Gastrocnemius medialis (tissue), 4 donors: ENCODE data around the gene NKX6-1. TPM values are rescaled to one million over a fixed set of nuclear protein-coding genes. Genes with fewer than 3 reads are reported as not detected.

Experiments used
- ATAC-seq, 2 donors: fragments of 150-250 bp; one replicate each; pipeline ENCODE4 v1.9.1; 2016
- DNase-seq, 2 donors: peaks; one replicate each; pipeline ENCODE4 v3.0.0-alpha.2; 2019
- H3K27ac ChIP-seq, 4 donors: fragments of 200-600 bp; sonication (generic); 1 replicate in 1 of 4; 2 replicates in 3 of 4; pipeline ENCODE4 v1.5.1; 2016 to 2018; ENCODE audit warnings: mild to moderate bottlenecking in 2 of 4, moderate library complexity in 1 of 4
- H3K27me3 ChIP-seq, 3 donors: fragments of 200-600 bp; sonication (generic) in 2 of 3; 1 replicate in 1 of 3; 2 replicates in 2 of 3; pipeline versions ENCODE4 v1.5.1 to v1.6.0; 2016 to 2019; ENCODE audit warnings: mild to moderate bottlenecking in 1 of 3, moderate library complexity in 1 of 3
- H3K36me3 ChIP-seq, 2 donors: fragments of 200-600 bp; sonication (generic) in 1 of 2; one replicate each; pipeline ENCODE4 v1.5.1; 2017 to 2018
- H3K4me1 ChIP-seq, 2 donors: fragments of 200-600 bp; sonication (generic) in 1 of 2; one replicate each; pipeline ENCODE4 v1.5.1; 2016 to 2017; ENCODE audit warnings: mild to moderate bottlenecking in 2 of 2
- H3K4me3 ChIP-seq, 4 donors: fragments of 200-600 bp; sonication (generic) in 3 of 4; 1 replicate in 1 of 4; 2 replicates in 3 of 4; pipeline ENCODE4 v1.5.1; 2016 to 2019; ENCODE audit warnings: mild to moderate bottlenecking in 2 of 4
- H3K9me3 ChIP-seq, 3 donors: fragments of 200-600 bp; sonication (generic) in 2 of 3; 1 replicate in 1 of 3; 2 replicates in 2 of 3; pipeline ENCODE4 v1.5.1; 2016 to 2019
- CTCF ChIP-seq, 5 experiments: fragments of 450-650 bp in 3 of 5; fragments of 200-600 bp in 2 of 5; sonication (generic) in 2 of 5; IDR thresholded peaks in 4 of 5; conservative IDR thresholded peaks in 1 of 5; 1 replicate in 4 of 5; 2 replicates in 1 of 5; pipeline ENCODE4 v1.5.1; 2016 to 2019; ENCODE audit warnings: antibody characterized with exemption in 5 of 5, mild to moderate bottlenecking in 3 of 5, moderate library complexity in 3 of 5
- POLR2A ChIP-seq, 2 donors: fragments of 450-650 bp; IDR thresholded peaks; one replicate each; pipeline ENCODE4 v1.6.1; 2017; ENCODE audit warnings: antibody characterized with exemption in 2 of 2, mild to moderate bottlenecking in 2 of 2, moderate library complexity in 2 of 2
- in situ Hi-C, 4 donors: fragments of 200-750 bp; cut with MboI; loops; one replicate each; pipeline versions ENCODE4 v1.15.0 to v1.8.0; 2017; ENCODE audit warnings: low sequenced_read_pairs in 4 of 4
- intact Hi-C: fragments of 100-400 bp; cut with DNase I; formaldehyde crosslinking; loops from one replicate; pipeline ENCODE4 v1.15.1; 2023; ENCODE audit warnings: low total_unique reads
- total RNA-seq, 4 donors: library from RNA; depleted of rRNA; stranded (reverse); fragments of >200 nt; gene quantifications; one replicate each; pipeline versions ENCODE4 v1.1.0 to v1.2.3, GENCODE V29; 2016

The NKX6-1 gene
- total RNA-seq, 4 donors from 2014 or later = not detected

GRCh38 chr4:84502333-84502954, 3.4 kb upstream of the NKX6-1 start:
- Histone ChIP-seq H3K4me3 (no peak overlapping the region), H3K27ac (no peak overlapping the region)

GRCh38 chr4:84501721-84502267, 2.7 kb upstream of the NKX6-1 start:
- DNase-seq (no peak), ATAC-seq (no peak)
- no peak overlapping the region for H3K4me3 ChIP-seq
- TF ChIP-seq POLR2A (IDR thresholded peaks at IDR 0.05) (no peak), CTCF (IDR thresholded peaks at IDR 0.05 in 4 of 5, conservative IDR thresholded peaks at IDR 0.05 in 1 of 5) (no peak)
- intact Hi-C loops (no loop called here), in situ Hi-C loops (loop anchor here in 3 of 4 donors (10.0 to 25.0 kb wide), 3 partner anchors 867 to 989 kb away; no protein-coding TSS in a partner anchor)
- H3K9me3 ChIP-seq = no peaks in the 10 kb centered on the region
- H3K27me3 ChIP-seq = peaks cover 93 to 96% (median 96%) of the 10 kb centered on the region in 3 donors
- H3K36me3 ChIP-seq = no peaks in the 10 kb centered on the region
- H3K4me1 ChIP-seq = peaks cover 19 to 22% of the 10 kb centered on the region in 2 donors
- no peak overlapping the region for H3K27ac ChIP-seq

More at GRCh38 chr4:84502333-84502954, 3.4 kb upstream of the NKX6-1 start:
- in situ Hi-C loops = loop anchor here in 3 of 4 donors (10.0 to 25.0 kb wide), 3 partner anchors 868 to 990 kb away; no protein-coding TSS in a partner anchor
- ATAC-seq (no peak), DNase-seq (no peak)
- H3K36me3 ChIP-seq = no peaks in the 10 kb centered on the region
- peaks cover 19 to 22% of the 10 kb centered on the region in 2 donors for H3K4me1 ChIP-seq
- H3K27me3 ChIP-seq = peaks cover 92 to 96% (median 95%) of the 10 kb centered on the region in 3 donors
- intact Hi-C loops = no loop called here
- no peaks in the 10 kb centered on the region for H3K9me3 ChIP-seq
- TF ChIP-seq CTCF (IDR thresholded peaks at IDR 0.05 in 4 of 5, conservative IDR thresholded peaks at IDR 0.05 in 1 of 5) (no peak), POLR2A (IDR thresholded peaks at IDR 0.05) (no peak)

- Histone ChIP-seq H3K27me3 (peaks cover 95 to 99% (median 97%) of the 10 kb centered on the region in 3 donors), H3K4me1 (peaks cover 19 to 22% of the 10 kb centered on the region in 2 donors), H3K9me3 (no peaks in the 10 kb centered on the region), H3K27ac (no peak overlapping the region), H3K36me3 (no peaks in the 10 kb centered on the region), H3K4me3 (no peak overlapping the region)
- no peak for ATAC-seq
- intact Hi-C loops (no loop called here), in situ Hi-C loops (loop anchor here in 3 of 4 donors (10.0 to 25.0 kb wide), 3 partner anchors 866 to 989 kb away; no protein-coding TSS in a partner anchor)
- no peak for DNase-seq
- no peak for TF ChIP-seq CTCF (IDR thresholded peaks at IDR 0.05 in 4 of 5, conservative IDR thresholded peaks at IDR 0.05 in 1 of 5)
- TF ChIP-seq POLR2A (IDR thresholded peaks at IDR 0.05) = no peak
Observed at GRCh38 chr4:84501202-84501503, 2.1 kb upstream of the NKX6-1 start.

- DNase-seq (no peak), ATAC-seq (no peak)
- Histone ChIP-seq H3K27ac (no peak overlapping the region), H3K4me1 (peaks cover 19 to 22% of the 10 kb centered on the region in 2 donors), H3K9me3 (no peaks in the 10 kb centered on the region), H3K36me3 (no peaks in the 10 kb centered on the region), H3K27me3 (peaks cover 95 to 99% (median 97%) of the 10 kb centered on the region in 3 donors), H3K4me3 (no peak overlapping the region)
- TF ChIP-seq POLR2A (IDR thresholded peaks at IDR 0.05) (no peak), CTCF (IDR thresholded peaks at IDR 0.05 in 4 of 5, conservative IDR thresholded peaks at IDR 0.05 in 1 of 5) (no peak)
- in situ Hi-C loops = loop anchor here in 3 of 4 donors (10.0 to 25.0 kb wide), 3 partner anchors 866 to 988 kb away; no protein-coding TSS in a partner anchor
- intact Hi-C loops = no loop called here
Observed at GRCh38 chr4:84500386-84501201, 1.5 kb upstream of the NKX6-1 start.
